ENCODE measurements around the gene FIS1. TPM values are rescaled to one million over a fixed set of nuclear protein-coding genes. Genes with fewer than 3 reads are reported as not detected.

FIS1 gene
- total RNA-seq, 1 experiment from 2014 or later, result 114 TPM

DNA sequence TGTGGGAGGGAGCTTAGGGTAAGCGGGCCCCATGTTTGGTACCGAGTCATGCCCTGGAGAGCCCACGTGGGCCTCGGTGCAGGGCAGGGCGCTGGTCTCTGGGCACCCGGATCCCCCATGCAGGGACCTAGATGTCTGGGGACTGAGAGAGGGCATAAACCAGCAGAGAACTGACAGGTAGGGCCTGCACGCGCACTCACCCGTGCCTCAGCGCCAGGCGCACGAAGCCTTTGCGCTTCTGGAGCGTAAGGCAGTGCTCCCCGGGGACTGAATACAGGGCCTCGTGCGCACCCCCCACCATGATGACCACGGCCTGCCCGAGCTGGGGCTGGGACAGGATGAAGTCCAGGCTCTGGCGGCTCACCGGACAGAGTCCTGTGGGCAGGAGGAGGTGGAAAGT, 46.9 kb downstream of the FIS1 start:
- Histone ChIP-seq H3K9me3 (ENCODE audit: control insufficient read depth in 1 of 2, insufficient read depth in 1 of 2, low read depth in 1 of 2, low read length in 2 of 2) (no peaks in the 10 kb centered on the region), H3K9ac (ENCODE audit: low read length) (no peak overlapping the region), H3K36me3 (ENCODE audit: control insufficient read depth in 1 of 2, insufficient read depth in 2 of 2, low read length in 2 of 2) (no peaks in the 10 kb centered on the region), H3K4me1 (ENCODE audit: control insufficient read depth in 1 of 2, insufficient read depth in 2 of 2, low read length in 2 of 2) (peaks cover 2 to 8% of the 10 kb centered on the region in 2 experiments; a peak in 3 of 4 replicates), H3K4me3 (replicated peaks in 1 of 2; ENCODE audit: low read depth in 1 of 2, low read length in 2 of 2) (no peak overlapping the region), H2AFZ (ENCODE audit: low read depth, low read length, poor library complexity, severe bottlenecking) (no peak overlapping the region), H3K9me2 (ENCODE audit: insufficient read depth) (no peaks in the 10 kb centered on the region), H3K27me3 (ENCODE audit: insufficient read depth, low read length) (no peaks in the 10 kb centered on the region), H4K20me1 (ENCODE audit: insufficient read depth) (no peaks in the 10 kb centered on the region), H3K4me2 (ENCODE audit: low read length) (no peak overlapping the region), H3K27ac (ENCODE audit: low read depth, low read length) (no peak overlapping the region), H3K79me2 (ENCODE audit: insufficient read depth, low read length) (no peaks in the 10 kb centered on the region)
- ATAC-seq (no peak), DNase-seq (ENCODE audit: low read depth, low spot score) (no peak)
- CTCF ChIA-PET, result no interaction called here
- POLR2A ChIA-PET, result no interaction called here
- TF ChIP-seq RAD21 (IDR thresholded peaks at IDR 0.05; ENCODE audit: low read depth) (no peak), ZFX (IDR thresholded peaks at IDR 0.05) (no peak), CEBPB (IDR thresholded peaks at IDR 0.05; ENCODE audit: low read depth) (no peak), CBX3 (IDR thresholded peaks at IDR 0.05; ENCODE audit: low read depth) (no peak), EZH2 (IDR thresholded peaks at IDR 0.05) (no peak), ZNF274 (IDR thresholded peaks at IDR 0.05; ENCODE audit: low read depth, low read length) (no peak), POLR2AphosphoS5 (IDR thresholded peaks at IDR 0.05; ENCODE audit: low read depth, low read length) (no peak), FOSL1 (IDR thresholded peaks at IDR 0.05; ENCODE audit: low read depth) (no peak), EGR1 (IDR thresholded peaks at IDR 0.05; ENCODE audit: low read depth) (no peak), EZH2phosphoT487 (IDR thresholded peaks at IDR 0.05; ENCODE audit: borderline replicate concordance) (no peak), POLR2A (IDR thresholded peaks at IDR 0.05; ENCODE audit: borderline replicate concordance, extremely low read depth, insufficient read depth, insufficient read length) (no peak), CTCF (IDR thresholded peaks at IDR 0.05 in 2 of 3, conservative IDR thresholded peaks at IDR 0.05 in 1 of 3; ENCODE audit: borderline replicate concordance in 1 of 3, insufficient read depth in 1 of 3, low read depth in 2 of 3, low read length in 2 of 3) (no peak), MAX (IDR thresholded peaks at IDR 0.05) (no peak), REST (IDR thresholded peaks at IDR 0.05; ENCODE audit: low read depth) (no peak), ZBTB33 (IDR thresholded peaks at IDR 0.05; ENCODE audit: extremely low read depth, insufficient replicate concordance, low read length) (no peak), YY1 (IDR thresholded peaks at IDR 0.05; ENCODE audit: extremely low read depth, insufficient replicate concordance, low read depth, low read length) (no peak), TCF7L2 (IDR thresholded peaks at IDR 0.05; ENCODE audit: borderline replicate concordance, extremely low read depth, insufficient read depth, insufficient read length) (no peak), SIN3A (IDR thresholded peaks at IDR 0.05; ENCODE audit: low read depth) (no peak), ELF1 (IDR thresholded peaks at IDR 0.05; ENCODE audit: borderline replicate concordance, low read depth) (no peak)
- TF ChIP-seq, protein P1, sequence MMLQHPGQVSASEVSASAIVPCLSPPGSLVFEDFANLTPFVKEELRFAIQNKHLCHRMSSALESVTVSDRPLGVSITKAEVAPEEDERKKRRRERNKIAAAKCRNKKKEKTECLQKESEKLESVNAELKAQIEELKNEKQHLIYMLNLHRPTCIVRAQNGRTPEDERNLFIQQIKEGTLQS (IDR thresholded peaks at IDR 0.05), result no peak
- no TSS peak for BruUV-seq (replicated peaks)
- intact Hi-C loops (cut with micrococcal nuclease), result loop anchor here (10.0 kb wide), 1 partner anchor 233 kb away; the partner anchor contains the start of gene MUC12
- RAD21 ChIA-PET (ENCODE audit: low non-redundant PET in 1 of 2, low total read pairs in 2 of 2, uncharacterized antibody in 2 of 2, unreplicated experiment in 2 of 2), result no interaction called here
